H1 (cell line): ENCODE data around the gene PGAP2. TPM values are rescaled to one million over a fixed set of nuclear protein-coding genes. Genes with fewer than 3 reads are reported as not detected.

Source experiments
- CTCF ChIA-PET: fragments of 300-600 bp; sonication (Branson Sonifier 250); formaldehyde crosslinking; loops from one replicate; lab custom pipeline; 2021; ENCODE audit not compliant: partially characterized antibody; lab: Charles Lee
- POLR2A ChIA-PET: fragments of 300-600 bp; sonication (Branson Sonifier 250); formaldehyde crosslinking; loops from one replicate; lab custom pipeline; 2021; ENCODE audit warnings: inconsistent platforms; ENCODE audit not compliant: partially characterized antibody; lab: Charles Lee
- DNase-seq, 2 experiments: peaks; one replicate each; pipeline versions ENCODE4 v3.0.0 to v3.0.0-alpha.2; 2010 to 2022; ENCODE audit warnings: low spot score in 2 of 2, low read depth in 1 of 2, mixed read lengths in 1 of 2
- FAIRE-seq: peaks from 2 replicates; lab custom pipeline; 2011; peaks lifted over from hg19 to GRCh38; lab: Jason Lieb, UNC
- H2AFZ ChIP-seq: 2 replicates; pipeline ENCODE4 v1.8.1; 2012; ENCODE audit warnings: low read length, inconsistent platforms
- H2AK5ac ChIP-seq: 2 replicates; pipeline ENCODE4 v1.6.1; 2013; ENCODE audit warnings: low read depth, low read length
- H2BK120ac ChIP-seq: replicated peaks from 2 replicates; pipeline ENCODE3; 2013; ENCODE audit warnings: low read depth, low read length, inconsistent platforms
- H2BK12ac ChIP-seq: 2 replicates; pipeline ENCODE4 v1.6.1; 2013; ENCODE audit warnings: low read depth, low read length
- H2BK15ac ChIP-seq: 2 replicates; pipeline ENCODE4 v1.6.1; 2013; ENCODE audit warnings: low read length
- H2BK20ac ChIP-seq: 2 replicates; pipeline ENCODE4 v1.6.1; 2013; ENCODE audit warnings: low read length
- H2BK5ac ChIP-seq: 2 replicates; pipeline ENCODE4 v1.6.1; 2013; ENCODE audit warnings: low read depth, low read length
- H3K14ac ChIP-seq: 2 replicates; pipeline ENCODE4 v1.6.1; 2013; ENCODE audit warnings: inconsistent platforms; ENCODE audit not compliant: insufficient read length
- H3K18ac ChIP-seq: 2 replicates; pipeline ENCODE4 v1.6.1; 2013; ENCODE audit warnings: low read length; ENCODE audit errors: extremely low read depth
- H3K23ac ChIP-seq: 2 replicates; pipeline ENCODE4 v1.6.1; 2013; ENCODE audit warnings: inconsistent platforms; ENCODE audit not compliant: insufficient read length
- H3K23me2 ChIP-seq: 2 replicates; pipeline ENCODE4 v1.6.1; 2013; ENCODE audit warnings: low read depth, low read length
- H3K27ac ChIP-seq: 2 replicates; pipeline ENCODE4 v1.6.1; 2011; ENCODE audit warnings: low read depth, low read length, inconsistent platforms
- H3K27me3 ChIP-seq, 4 experiments: replicated peaks in 1 of 4; 1 replicate in 1 of 4; 2 replicates in 3 of 4; pipeline versions ENCODE4 v1.6.1 to v1.8.1; 2011 to 2013; ENCODE audit warnings: low read length in 3 of 4, mild to moderate bottlenecking in 3 of 4, inconsistent platforms in 2 of 4, mixed read lengths in 2 of 4, moderate library complexity in 1 of 4; ENCODE audit not compliant: control insufficient read depth in 3 of 4, insufficient read depth in 3 of 4; ENCODE audit errors: extremely low read depth in 1 of 4
- H3K36me3 ChIP-seq, 4 experiments: 2 replicates each; pipeline versions ENCODE4 v1.6.1 to v1.8.1; 2011 to 2013; ENCODE audit warnings: mild to moderate bottlenecking in 4 of 4, low read length in 3 of 4, moderate library complexity in 2 of 4, control low read depth in 1 of 4, inconsistent platforms in 1 of 4; ENCODE audit not compliant: insufficient read depth in 4 of 4, control insufficient read depth in 2 of 4
- H3K4ac ChIP-seq: replicated peaks from 2 replicates; pipeline ENCODE3; 2013; ENCODE audit warnings: low read length, low read depth, mixed read lengths, inconsistent platforms; ENCODE audit not compliant: insufficient read length
- H3K4me1 ChIP-seq, 4 experiments: replicated peaks in 1 of 4; 1 replicate in 1 of 4; 2 replicates in 3 of 4; pipeline versions ENCODE4 v1.6.1 to v1.8.1; 2011 to 2013; ENCODE audit warnings: low read length in 3 of 4, inconsistent platforms in 2 of 4, mixed read lengths in 1 of 4; ENCODE audit not compliant: insufficient read depth in 4 of 4, control insufficient read depth in 3 of 4
- H3K4me2 ChIP-seq, 2 experiments: 2 replicates each; pipeline versions ENCODE4 v1.6.1 to v1.8.1; 2011 to 2013; ENCODE audit warnings: low read depth in 2 of 2, low read length in 2 of 2, control low read depth in 1 of 2, inconsistent platforms in 1 of 2, mild to moderate bottlenecking in 1 of 2; ENCODE audit not compliant: insufficient read depth in 1 of 2
- H3K4me3 ChIP-seq, 4 experiments: fragments of 200-600, 300-600 bp in 1 of 4; sonication (generic), shearing (Covaris generic), sonication (Bioruptor Twin) in 1 of 4; 2 replicates each; pipeline versions ENCODE4 v1.5.1 to v1.8.1; 2011 to 2016; ENCODE audit warnings: low read length in 4 of 4, low read depth in 3 of 4, control low read depth in 2 of 4, inconsistent platforms in 2 of 4, mild to moderate bottlenecking in 2 of 4, mixed read lengths in 1 of 4, moderate library complexity in 1 of 4; ENCODE audit not compliant: insufficient read depth in 2 of 4; ENCODE audit errors: extremely low read depth in 1 of 4
- H3K56ac ChIP-seq: replicated peaks from 2 replicates; pipeline ENCODE3; 2013; ENCODE audit warnings: low read depth, mild to moderate bottlenecking, mixed read lengths, low read length, inconsistent platforms; ENCODE audit not compliant: insufficient read length
- H3K79me1 ChIP-seq: 2 replicates; pipeline ENCODE4 v1.6.1; 2013; ENCODE audit warnings: low read depth, low read length, control low read depth
- H3K79me2 ChIP-seq, 2 experiments: 2 replicates each; pipeline versions ENCODE4 v1.6.1 to v1.8.1; 2012 to 2013; ENCODE audit warnings: low read length in 2 of 2, mild to moderate bottlenecking in 2 of 2, inconsistent platforms in 1 of 2; ENCODE audit not compliant: insufficient read depth in 2 of 2, control insufficient read depth in 1 of 2
- H3K9ac ChIP-seq, 4 experiments: replicated peaks in 1 of 4; 1 replicate in 1 of 4; 2 replicates in 3 of 4; pipeline versions ENCODE4 v1.6.1 to v1.8.1; 2011 to 2013; ENCODE audit warnings: low read depth in 3 of 4, low read length in 3 of 4, control low read depth in 2 of 4, mild to moderate bottlenecking in 2 of 4, moderate library complexity in 2 of 4, inconsistent platforms in 1 of 4; ENCODE audit errors: extremely low read depth in 1 of 4
- H3K9me3 ChIP-seq, 2 experiments: 2 replicates each; pipeline versions ENCODE4 v1.6.1 to v1.8.1; 2012 to 2013; ENCODE audit warnings: mild to moderate bottlenecking in 2 of 2, moderate library complexity in 2 of 2, control low read depth in 1 of 2, inconsistent platforms in 1 of 2, low read depth in 1 of 2, low read length in 1 of 2, mixed read lengths in 1 of 2; ENCODE audit not compliant: insufficient read depth in 2 of 2
- H4K20me1 ChIP-seq, 2 experiments: replicated peaks in 1 of 2; 2 replicates each; pipeline versions ENCODE3 to v1.8.1; 2011 to 2013; ENCODE audit warnings: inconsistent platforms in 2 of 2, low read length in 2 of 2, mild to moderate bottlenecking in 1 of 2; ENCODE audit not compliant: insufficient read depth in 2 of 2, control insufficient read depth in 1 of 2
- H4K5ac ChIP-seq: 2 replicates; pipeline ENCODE4 v1.6.1; 2013; ENCODE audit warnings: low read length, low read depth, mixed read lengths, inconsistent platforms; ENCODE audit not compliant: insufficient read length
- H4K8ac ChIP-seq: 2 replicates; pipeline ENCODE4 v1.8.0; 2013; ENCODE audit warnings: mild to moderate bottlenecking, moderate library complexity, low read length, inconsistent platforms; ENCODE audit not compliant: insufficient read depth; ENCODE audit errors: extremely low read depth
- H4K91ac ChIP-seq: replicated peaks from 2 replicates; pipeline ENCODE3; 2013; ENCODE audit warnings: low read length, mixed read lengths, inconsistent platforms; ENCODE audit not compliant: insufficient read length
- CBX8 ChIP-seq: fragments of 300-800, 300-1000 bp; sonication (generic); IDR thresholded peaks from 2 replicates; pipeline ENCODE4 v1.7.1; 2016; ENCODE audit warnings: low read depth, low read length, borderline replicate concordance
- CHD1 ChIP-seq: IDR thresholded peaks from 2 replicates; pipeline ENCODE4 v1.6.1; 2012; ENCODE audit warnings: low read depth, low read length, improper control_type of control experiment
- CREB1 ChIP-seq: IDR thresholded peaks from 2 replicates; pipeline ENCODE4 v1.6.1; 2012; ENCODE audit warnings: inconsistent platforms
- CTCF ChIP-seq, 3 experiments: IDR thresholded peaks; 1 replicate in 2 of 3; 2 replicates in 1 of 3; pipeline versions ENCODE4 v1.5.1 to v1.6.1; 2011; ENCODE audit warnings: low read length in 3 of 3, mild to moderate bottlenecking in 3 of 3, inconsistent platforms in 2 of 3, low read depth in 1 of 3, moderate library complexity in 1 of 3; ENCODE audit not compliant: insufficient read depth in 1 of 3; ENCODE audit errors: control extremely low read depth in 1 of 3
- EGR1 ChIP-seq: IDR thresholded peaks from 2 replicates; pipeline ENCODE4 v1.6.1; 2011; ENCODE audit warnings: low read depth, low read length, borderline replicate concordance
- RXRA ChIP-seq: IDR thresholded peaks from 2 replicates; pipeline ENCODE4 v1.6.1; 2011; ENCODE audit warnings: low read depth, mild to moderate bottlenecking, low read length, moderate library complexity; ENCODE audit not compliant: insufficient read depth
- SIRT6 ChIP-seq: IDR thresholded peaks from one replicate; pipeline ENCODE4 v1.7.1; 2012; ENCODE audit warnings: low read length, inconsistent platforms
- SIX5 ChIP-seq: IDR thresholded peaks from 2 replicates; pipeline ENCODE4 v1.6.1; 2011; ENCODE audit warnings: mild to moderate bottlenecking, low read depth, low read length
- WGBS, 2 experiments: shearing (Covaris generic) in 1 of 2; methylation state at CpG; one replicate each; pipeline versions ENCODE4 v1.1.6 to v1.1.7; 2013 to 2015; ENCODE audit warnings: low lambda C conversion rate in 2 of 2, mixed read lengths in 2 of 2, inconsistent platforms in 1 of 2, low coverage in 1 of 2, missing lambda C conversion rate in 1 of 2; ENCODE audit not compliant: insufficient replicate concordance in 2 of 2, insufficient coverage in 1 of 2, insufficient read length in 1 of 2; ENCODE audit errors: extremely low coverage in 1 of 2, missing lambda C conversion rate in 1 of 2; 5-methylcytosine and 5-hydroxymethylcytosine counted together
- polyA plus RNA-seq, 7 experiments: library from polyadenylated mRNA; depleted of rRNA in 3 of 7; stranded (reverse) in 5 of 7; unstranded in 2 of 7; fragments of >200 nt in 5 of 7; fragments of 200-250 nt in 2 of 7; gene quantifications; 1 replicate in 5 of 7; 2 replicates in 1 of 7; 4 replicates in 1 of 7; pipeline versions ENCODE4 v1.2.1 to v1.2.3, GENCODE V29; 2011 to 2013; ENCODE audit warnings: missing spikeins in 2 of 7, mixed read lengths in 2 of 7
- total RNA-seq: library from RNA; stranded (reverse); fragmentation: NEBNext Ultra II Directional; extraction: Animal tissue kit (Norgen Biotek cat#: 25700); gene quantifications from 2 replicates; pipeline ENCODE4 v1.2.1, GENCODE V29; 2021

Gene PGAP2
- total and polyA plus RNA-seq, 2 of the 8 experiments (the other 6 are each of a cell fraction or from before 2014, with no cell fraction given): 56.5 to 106 TPM

- Histone ChIP-seq H3K79me2 (no peaks in the 10 kb centered on the region; a peak in 1 of 4 replicates), H3K4me3 (no peak overlapping the region), H2BK20ac (no peak overlapping the region), H4K5ac (no peak overlapping the region), H3K23ac (no peak overlapping the region), H2AK5ac (no peak overlapping the region), H2BK120ac (no peak overlapping the region), H3K18ac (no peak overlapping the region), H3K4ac (no peak overlapping the region), H2AFZ (no peak overlapping the region), H4K20me1 (no peaks in the 10 kb centered on the region), H3K4me1 (peaks cover 0 to under 1% (median under 1%) of the 10 kb centered on the region in 4 experiments; a peak in 3 of 7 replicates), H2BK15ac (no peak overlapping the region), H3K56ac (no peak overlapping the region), H3K27me3 (no peaks in the 10 kb centered on the region), H2BK12ac (no peak overlapping the region), H3K36me3 (no peaks in the 10 kb centered on the region), H3K9me3 (no peaks in the 10 kb centered on the region), H3K79me1 (no peaks in the 10 kb centered on the region), H3K4me2 (no peak overlapping the region), H4K8ac (no peak overlapping the region), H3K14ac (no peak overlapping the region), H2BK5ac (no peak overlapping the region), H3K27ac (no peak overlapping the region), H3K9ac (no peak overlapping the region), H4K91ac (no peak overlapping the region), H3K23me2 (peaks cover 3% of the 10 kb centered on the region; the same call in 1 of the 2 replicates)
- ChIA-PET CTCF (interaction anchor here (0.7 to 1.1 kb wide), 3 partner anchors 9 to 36 kb away, joined by 3 read pairs; no protein-coding TSS in a partner anchor), POLR2A (interaction anchor here (0.6 kb wide), 1 partner anchor 12 kb away, joined by 3 read pairs; no protein-coding TSS in a partner anchor)
- 86% methylated on average over 8 of the region's 11 CpGs; no CpG with 5 or more reads in 1 of the 2 experiments for WGBS, 2 experiments
- no peak for DNase-seq
- no peak for FAIRE-seq
- TF ChIP-seq CHD1 (no peak), SIRT6 (no peak), CTCF (IDR thresholded peaks at IDR 0.05; ENCODE audit: control extremely low read depth in 1 of 3, insufficient read depth in 1 of 3, low read depth in 1 of 3, low read length in 3 of 3) (no peak), RXRA (no peak), EGR1 (no peak), SIX5 (no peak), CREB1 (no peak), CBX8 (no peak)
These were observed 4.4 kb upstream of the PGAP2 start for GRCh38 chr11:3803726-3804495.
